Transverse colon (tissue), 4 donors: Measurements from ENCODE around the gene MATN1. TPM values are rescaled to one million over a fixed set of nuclear protein-coding genes. Genes with fewer than 3 reads are reported as not detected.

Source experiments
- DNase-seq: peaks from one replicate; pipeline ENCODE4 v3.0.0-alpha.2; 2019
- H3K27ac ChIP-seq, 4 donors: fragments of 200-600 bp; sonication (generic); 2 replicates each; pipeline ENCODE4 v1.5.1; 2016 to 2018; ENCODE audit warnings: inconsistent platforms in 4 of 4
- H3K27me3 ChIP-seq: fragments of 200-600 bp; sonication (generic); 2 replicates; pipeline ENCODE4 v1.5.1; 2017; ENCODE audit warnings: inconsistent platforms
- H3K36me3 ChIP-seq, 4 donors: fragments of 200-600 bp; sonication (generic); 2 replicates each; pipeline ENCODE4 v1.5.1; 2017 to 2019; ENCODE audit warnings: inconsistent platforms in 4 of 4
- H3K4me1 ChIP-seq, 4 donors: fragments of 200-600 bp; sonication (generic); 2 replicates each; pipeline ENCODE4 v1.5.1; 2017 to 2020; ENCODE audit warnings: inconsistent platforms in 4 of 4
- H3K4me3 ChIP-seq, 4 donors: fragments of 200-600 bp; sonication (generic); 1 replicate in 1 of 4; 2 replicates in 3 of 4; pipeline versions ENCODE4 v1.5.1 to v1.6.1; 2017 to 2019; ENCODE audit warnings: inconsistent platforms in 4 of 4
- H3K9me3 ChIP-seq, 2 donors: fragments of 200-600 bp; sonication (generic); 2 replicates each; pipeline ENCODE4 v1.5.1; 2017 to 2019; ENCODE audit warnings: inconsistent platforms in 2 of 2
- EP300 ChIP-seq: sonication (generic); formaldehyde crosslinking; IDR thresholded peaks from one replicate; pipeline ENCODE4 v1.6.1; 2017; ENCODE audit warnings: antibody characterized with exemption, low read depth
- POLR2A ChIP-seq: fragments of 450-650 bp; IDR thresholded peaks from one replicate; pipeline ENCODE4 v1.6.1; 2016; ENCODE audit warnings: antibody characterized with exemption, mild to moderate bottlenecking, moderate library complexity
- POLR2AphosphoS5 ChIP-seq, 3 donors: sonication (generic); formaldehyde crosslinking; IDR thresholded peaks; one replicate each; pipeline ENCODE4 v1.6.1; 2016; ENCODE audit warnings: antibody characterized with exemption in 3 of 3
- WGBS, 2 donors: methylation state at CpG; one replicate each; pipeline ENCODE4 v1.1.5; 2018; ENCODE audit warnings: low coverage in 1 of 2; 5-methylcytosine and 5-hydroxymethylcytosine counted together
- in situ Hi-C, 4 donors: fragments of 200-750 bp; cut with MboI; loops; one replicate each; pipeline versions ENCODE4 v1.15.0 to v1.15.1; 2017; ENCODE audit warnings: low sequenced_read_pairs in 3 of 4, low pct_ligation_motif_present in 1 of 4, low pct_unique_long_range_greater_than_20kb in 1 of 4
- intact Hi-C: fragments of 100-400 bp; cut with DNase I; formaldehyde crosslinking; loops from one replicate; pipeline ENCODE4 v1.15.1; 2023; ENCODE audit warnings: low total_unique reads
- total RNA-seq, 4 donors: library from RNA; depleted of rRNA; stranded (reverse); fragments of >200 nt; gene quantifications; one replicate each; pipeline ENCODE4 v1.1.0, GENCODE V29; 2016
- TF ChIP-seq, protein P1 (sequence below), 5 experiments: fragments of 200-600 bp in 3 of 5; fragments of 450-650 bp in 2 of 5; sonication (generic) in 3 of 5; IDR thresholded peaks; 1 replicate in 2 of 5; 2 replicates in 3 of 5; pipeline ENCODE4 v1.5.1; 2016 to 2017; ENCODE audit warnings: antibody characterized with exemption in 5 of 5, inconsistent platforms in 3 of 5, mild to moderate bottlenecking in 2 of 5, moderate library complexity in 1 of 5

The MATN1 gene
- total RNA-seq, 4 donors from 2014 or later: not detected

DNA sequence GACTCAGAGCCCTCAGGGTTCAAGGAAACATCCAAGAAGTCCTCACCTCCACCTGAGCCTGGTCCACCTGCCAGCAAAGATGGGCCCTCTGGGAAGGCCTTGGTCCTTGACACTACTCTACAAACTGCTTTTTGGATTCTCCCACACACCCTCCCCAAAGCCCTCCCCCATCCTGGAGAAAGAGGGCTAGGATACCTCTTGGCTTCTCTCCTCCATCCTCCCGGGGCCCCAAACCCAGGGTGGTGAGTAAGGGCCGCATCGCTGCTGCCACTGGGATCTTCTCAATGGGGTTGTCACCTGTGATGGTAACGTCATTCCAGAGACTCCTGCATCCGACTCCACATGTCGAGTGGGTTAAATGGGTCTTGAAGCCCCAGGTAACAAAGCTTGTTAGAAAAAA is 26.6 kb downstream of the MATN1 start:
- H3K4me3 ChIP-seq: no peak overlapping the region
- no peaks in the 10 kb centered on the region for H3K36me3 ChIP-seq
- intact Hi-C loops (no loop called here), in situ Hi-C loops (loop anchor here in 1 of 4 donors (25.0 kb wide), 1 partner anchor 1460 kb away; the partner anchor contains the start of genes MECR and PTPRU)
- no peaks in the 10 kb centered on the region for H3K27me3 ChIP-seq
- 95 to 100% methylated on average over 2 to 6 of the region's 6 CpGs for WGBS, 2 donors
- no peak for TF ChIP-seq POLR2AphosphoS5 (IDR thresholded peaks at IDR 0.05)
- no peak for TF ChIP-seq EP300
- TF ChIP-seq, protein P1, sequence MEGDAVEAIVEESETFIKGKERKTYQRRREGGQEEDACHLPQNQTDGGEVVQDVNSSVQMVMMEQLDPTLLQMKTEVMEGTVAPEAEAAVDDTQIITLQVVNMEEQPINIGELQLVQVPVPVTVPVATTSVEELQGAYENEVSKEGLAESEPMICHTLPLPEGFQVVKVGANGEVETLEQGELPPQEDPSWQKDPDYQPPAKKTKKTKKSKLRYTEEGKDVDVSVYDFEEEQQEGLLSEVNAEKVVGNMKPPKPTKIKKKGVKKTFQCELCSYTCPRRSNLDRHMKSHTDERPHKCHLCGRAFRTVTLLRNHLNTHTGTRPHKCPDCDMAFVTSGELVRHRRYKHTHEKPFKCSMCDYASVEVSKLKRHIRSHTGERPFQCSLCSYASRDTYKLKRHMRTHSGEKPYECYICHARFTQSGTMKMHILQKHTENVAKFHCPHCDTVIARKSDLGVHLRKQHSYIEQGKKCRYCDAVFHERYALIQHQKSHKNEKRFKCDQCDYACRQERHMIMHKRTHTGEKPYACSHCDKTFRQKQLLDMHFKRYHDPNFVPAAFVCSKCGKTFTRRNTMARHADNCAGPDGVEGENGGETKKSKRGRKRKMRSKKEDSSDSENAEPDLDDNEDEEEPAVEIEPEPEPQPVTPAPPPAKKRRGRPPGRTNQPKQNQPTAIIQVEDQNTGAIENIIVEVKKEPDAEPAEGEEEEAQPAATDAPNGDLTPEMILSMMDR (IDR thresholded peaks at IDR 0.05): no peak
- no peak for TF ChIP-seq POLR2A
- H3K9me3 ChIP-seq: no peaks in the 10 kb centered on the region
- DNase-seq: no peak
- peak overlapping the region in 1 of 4 donors; percentile 71 for H3K27ac ChIP-seq
- H3K4me1 ChIP-seq: peaks cover 0 to 21% (median 0%) of the 10 kb centered on the region in 4 donors

GRCh38 chr1:30695439-30695841 is 27.9 kb downstream of the MATN1 start:
- Histone ChIP-seq H3K4me1 (peaks cover 0 to 13% (median 0%) of the 10 kb centered on the region in 4 donors), H3K27me3 (no peaks in the 10 kb centered on the region), H3K36me3 (no peaks in the 10 kb centered on the region), H3K9me3 (no peaks in the 10 kb centered on the region), H3K4me3 (no peak overlapping the region), H3K27ac (peak overlapping the region in 2 of 4 donors; percentile 39 to 71)
- DNase-seq: no peak
- 41 to 80% methylated on average over 1 to 6 of the region's 6 CpGs for WGBS, 2 donors
- TF ChIP-seq, protein P1 (IDR thresholded peaks at IDR 0.05): no peak
- TF ChIP-seq EP300 (no peak), POLR2A (no peak), POLR2AphosphoS5 (IDR thresholded peaks at IDR 0.05) (peak in 1 of 3 donors; percentile 16)
- intact Hi-C loops: no loop called here
- in situ Hi-C loops: loop anchor here in 1 of 4 donors (25.0 kb wide), 1 partner anchor 1458 kb away; the partner anchor contains the start of genes MECR and PTPRU

- Histone ChIP-seq H3K9me3 (no peaks in the 10 kb centered on the region), H3K27me3 (no peaks in the 10 kb centered on the region), H3K36me3 (no peaks in the 10 kb centered on the region), H3K4me3 (no peak overlapping the region), H3K27ac (peak overlapping the region in 1 of 4 donors; percentile 65), H3K4me1 (peaks cover 0 to 13% (median 0%) of the 10 kb centered on the region in 4 donors)
- WGBS, 2 donors: 68% methylated on average over 8 of the region's 8 CpGs; no CpG with 5 or more reads in 1 of the 2 donors
- in situ Hi-C loops (loop anchor here in 1 of 4 donors (25.0 kb wide), 1 partner anchor 1457 kb away; the partner anchor contains the start of genes MECR and PTPRU), intact Hi-C loops (no loop called here)
- TF ChIP-seq, protein P1 (IDR thresholded peaks at IDR 0.05): no peak
- TF ChIP-seq POLR2A (no peak), EP300 (no peak), POLR2AphosphoS5 (IDR thresholded peaks at IDR 0.05) (no peak)
- no peak for DNase-seq
Observed at GRCh38 chr1:30694280-30695175, 28.9 kb downstream of the MATN1 start.

GRCh38 chr1:30693822-30694221 is 29.6 kb downstream of the MATN1 start:
- Histone ChIP-seq H3K9me3 (no peaks in the 10 kb centered on the region), H3K4me3 (no peak overlapping the region), H3K27ac (peak overlapping the region in 1 of 4 donors; percentile 65), H3K36me3 (no peaks in the 10 kb centered on the region), H3K27me3 (no peaks in the 10 kb centered on the region), H3K4me1 (peaks cover 0 to 13% (median 0%) of the 10 kb centered on the region in 4 donors)
- intact Hi-C loops (no loop called here), in situ Hi-C loops (loop anchor here in 1 of 4 donors (25.0 kb wide), 1 partner anchor 1457 kb away; the partner anchor contains the start of genes MECR and PTPRU)
- WGBS, 2 donors: 43% methylated on average over 5 of the region's 5 CpGs; no CpG with 5 or more reads in 1 of the 2 donors
- DNase-seq: no peak
- TF ChIP-seq POLR2AphosphoS5 (IDR thresholded peaks at IDR 0.05): peak in 1 of 3 donors; percentile 10
- TF ChIP-seq, protein P1 (IDR thresholded peaks at IDR 0.05): no peak
